SU-DHL-6 (cell line): ENCODE data around the gene DRD3.
A peak's percentile ranks its signal among the peaks of the same experiment; 100 is the strongest.

Experiments
- H2AFZ ChIP-seq: fragments of 200-600 bp; sonication (generic); 2 replicates; pipeline ENCODE4 v1.6.1; 2014; ENCODE audit warnings: low read depth, mild to moderate bottlenecking, moderate library complexity, mixed read lengths, antibody characterized with exemption, low read length; ENCODE audit not compliant: severe bottlenecking
- H3F3A ChIP-seq: fragments of 200-600 bp; shearing (Covaris generic); 2 replicates; pipeline ENCODE4 v1.6.0; 2016; ENCODE audit warnings: antibody characterized with exemption, mild to moderate bottlenecking; ENCODE audit not compliant: insufficient read depth
- H3K27ac ChIP-seq: fragments of 200-600 bp; sonication (generic); 2 replicates; pipeline ENCODE4 v1.5.1; 2016; ENCODE audit warnings: low read depth, mild to moderate bottlenecking, low read length, moderate library complexity, mixed read lengths
- H3K27me3 ChIP-seq: fragments of 200-600 bp; sonication (generic), shearing (Covaris generic); 2 replicates; pipeline ENCODE4 v1.6.0; 2014; ENCODE audit warnings: mild to moderate bottlenecking, low read length
- H3K36me3 ChIP-seq: fragments of 200-600 bp; sonication (generic); 2 replicates; pipeline ENCODE4 v1.6.1; 2014; ENCODE audit warnings: mild to moderate bottlenecking, low read length, mixed read lengths
- H3K4me2 ChIP-seq: fragments of 300-600, 200-600 bp; shearing (Covaris generic), sonication (generic); 2 replicates; pipeline ENCODE4 v1.6.0; 2014; ENCODE audit warnings: low read length, low read depth, mild to moderate bottlenecking; ENCODE audit not compliant: poor library complexity, severe bottlenecking
- H3K4me3 ChIP-seq: fragments of 200-600 bp; sonication (generic); 2 replicates; pipeline ENCODE4 v1.5.1; 2014; ENCODE audit warnings: antibody characterized with exemption, low read length, mild to moderate bottlenecking, mixed read lengths; ENCODE audit not compliant: insufficient read depth, poor library complexity, severe bottlenecking
- H3K79me2 ChIP-seq: fragments of 200-600 bp; sonication (generic); 2 replicates; pipeline ENCODE4 v1.6.1; 2014; ENCODE audit warnings: mild to moderate bottlenecking, low read length, moderate library complexity; ENCODE audit not compliant: insufficient read depth
- H3K9ac ChIP-seq: fragments of 200-600 bp; sonication (generic); 2 replicates; pipeline ENCODE4 v1.7.0; 2014; ENCODE audit warnings: mild to moderate bottlenecking, low read length
- H3K9me2 ChIP-seq: fragments of 200-600 bp; sonication (generic); replicated peaks from 2 replicates; pipeline ENCODE4 v1.6.1; 2014; ENCODE audit warnings: low read length; ENCODE audit not compliant: insufficient read depth
- H3K9me3 ChIP-seq: fragments of 200-600 bp; sonication (generic); 2 replicates; pipeline ENCODE4 v1.6.1; 2014; ENCODE audit warnings: low read length, mixed read lengths; ENCODE audit not compliant: insufficient read depth
- H4K20me1 ChIP-seq: fragments of 200-600 bp; sonication (generic); 2 replicates; pipeline ENCODE4 v1.6.1; 2014; ENCODE audit warnings: low read depth, mild to moderate bottlenecking, antibody characterized with exemption, low read length, moderate library complexity, mixed read lengths
- EZH2phosphoT487 ChIP-seq: fragments of 200-600 bp; sonication (generic), shearing (Covaris generic); conservative IDR thresholded peaks from 2 replicates; pipeline ENCODE4 v1.6.1; 2018; ENCODE audit warnings: mild to moderate bottlenecking, antibody characterized with exemption, low read length, moderate library complexity, mixed read lengths
- TF ChIP-seq, protein P1 (sequence below): fragments of 200-600 bp; sonication (generic); IDR thresholded peaks from one replicate; pipeline ENCODE4 v1.5.1; 2017; ENCODE audit warnings: antibody characterized with exemption, mild to moderate bottlenecking, low read length, moderate library complexity; ENCODE audit not compliant: insufficient read depth, poor library complexity, severe bottlenecking

The DRD3 gene

GRCh38 chr3:114154321-114154821 lies 24.5 kb downstream of the DRD3 start:
- Histone ChIP-seq H3K9ac (no peak overlapping the region), H3K9me2 (no peaks in the 10 kb centered on the region), H3K9me3 (no peaks in the 10 kb centered on the region), H3K36me3 (no peaks in the 10 kb centered on the region), H3K27me3 (no peaks in the 10 kb centered on the region), H3K27ac (no peak overlapping the region), H4K20me1 (no peaks in the 10 kb centered on the region), H3K4me2 (no peak overlapping the region), H3K4me3 (no peak overlapping the region), H3F3A (no peaks in the 10 kb centered on the region), H2AFZ (no peak overlapping the region), H3K79me2 (no peaks in the 10 kb centered on the region)
- TF ChIP-seq, protein P1, sequence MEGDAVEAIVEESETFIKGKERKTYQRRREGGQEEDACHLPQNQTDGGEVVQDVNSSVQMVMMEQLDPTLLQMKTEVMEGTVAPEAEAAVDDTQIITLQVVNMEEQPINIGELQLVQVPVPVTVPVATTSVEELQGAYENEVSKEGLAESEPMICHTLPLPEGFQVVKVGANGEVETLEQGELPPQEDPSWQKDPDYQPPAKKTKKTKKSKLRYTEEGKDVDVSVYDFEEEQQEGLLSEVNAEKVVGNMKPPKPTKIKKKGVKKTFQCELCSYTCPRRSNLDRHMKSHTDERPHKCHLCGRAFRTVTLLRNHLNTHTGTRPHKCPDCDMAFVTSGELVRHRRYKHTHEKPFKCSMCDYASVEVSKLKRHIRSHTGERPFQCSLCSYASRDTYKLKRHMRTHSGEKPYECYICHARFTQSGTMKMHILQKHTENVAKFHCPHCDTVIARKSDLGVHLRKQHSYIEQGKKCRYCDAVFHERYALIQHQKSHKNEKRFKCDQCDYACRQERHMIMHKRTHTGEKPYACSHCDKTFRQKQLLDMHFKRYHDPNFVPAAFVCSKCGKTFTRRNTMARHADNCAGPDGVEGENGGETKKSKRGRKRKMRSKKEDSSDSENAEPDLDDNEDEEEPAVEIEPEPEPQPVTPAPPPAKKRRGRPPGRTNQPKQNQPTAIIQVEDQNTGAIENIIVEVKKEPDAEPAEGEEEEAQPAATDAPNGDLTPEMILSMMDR = no peak
- TF ChIP-seq EZH2phosphoT487 = no peak

DNA sequence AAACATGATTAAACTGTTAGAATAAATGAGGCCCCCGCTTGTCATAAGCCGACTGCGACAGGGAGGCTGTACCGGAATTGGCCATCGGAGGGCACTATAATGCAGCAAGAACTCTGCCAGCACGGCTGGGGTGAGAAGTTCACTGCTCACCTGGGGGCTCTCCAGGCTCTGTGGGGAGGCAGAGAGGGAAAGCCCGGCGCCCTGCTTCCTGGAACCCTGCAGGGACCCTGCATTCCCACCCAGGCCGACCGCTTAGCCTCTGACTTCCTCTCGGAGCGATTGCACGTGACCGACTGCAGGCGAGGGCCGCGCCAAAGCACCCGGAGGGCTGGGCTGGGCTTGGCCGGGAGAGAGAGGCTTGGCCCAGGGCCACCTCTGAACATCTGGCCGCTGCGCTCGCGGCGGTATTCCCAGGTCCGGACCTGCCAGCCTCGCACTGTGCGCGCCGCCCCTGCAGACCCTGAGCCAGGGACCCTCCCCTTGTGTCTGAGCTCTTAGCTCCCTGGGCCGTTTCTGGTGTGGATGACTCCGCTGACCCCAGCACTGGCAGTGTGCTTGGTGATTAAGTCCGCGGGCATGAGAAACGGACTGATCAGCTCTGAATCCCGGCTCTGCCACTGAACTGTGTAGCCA lies 26.2 kb downstream of the DRD3 start:
- Histone ChIP-seq H3K4me3 (peak overlapping the region; percentile 25), H3K36me3 (no peaks in the 10 kb centered on the region), H3K27me3 (no peaks in the 10 kb centered on the region), H3K9ac (peak overlapping the region; percentile 48), H3F3A (no peaks in the 10 kb centered on the region), H3K79me2 (no peaks in the 10 kb centered on the region), H3K9me2 (no peaks in the 10 kb centered on the region), H3K9me3 (no peaks in the 10 kb centered on the region), H4K20me1 (no peaks in the 10 kb centered on the region), H3K27ac (no peak overlapping the region), H2AFZ (peak overlapping the region; percentile 71), H3K4me2 (peak overlapping the region; percentile 59)
- no peak for TF ChIP-seq EZH2phosphoT487
- TF ChIP-seq, protein P1 = peak; percentile 93

DNA sequence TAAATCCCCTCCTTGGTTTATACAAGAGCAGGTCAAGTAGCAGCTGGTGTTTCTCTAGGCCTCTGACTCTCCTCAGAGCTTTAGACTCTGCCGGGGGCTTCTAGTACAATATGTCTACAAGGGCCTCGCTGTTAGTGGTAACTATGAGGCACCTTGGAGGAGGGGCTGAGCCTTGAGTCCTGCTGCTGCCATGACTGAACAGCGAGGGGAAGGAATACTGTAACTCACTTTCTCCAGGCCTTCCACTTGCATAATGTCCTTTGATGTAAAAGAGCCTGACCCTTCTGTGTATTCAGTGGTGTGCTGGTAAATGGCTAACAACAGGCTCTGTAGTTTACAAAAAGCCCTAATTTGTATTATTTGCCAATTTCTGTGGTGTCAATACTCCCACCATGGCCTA lies 27.8 kb downstream of the DRD3 start:
- TF ChIP-seq, protein P1 = no peak
- TF ChIP-seq EZH2phosphoT487 = no peak
- H3K9me3 ChIP-seq = no peaks in the 10 kb centered on the region
- H3K9ac ChIP-seq = no peak overlapping the region
- no peak overlapping the region for H3K4me3 ChIP-seq
- no peaks in the 10 kb centered on the region for H3K27me3 ChIP-seq
- no peaks in the 10 kb centered on the region for H3F3A ChIP-seq
- H2AFZ ChIP-seq = no peak overlapping the region
- H3K79me2 ChIP-seq = no peaks in the 10 kb centered on the region
- H3K4me2 ChIP-seq = no peak overlapping the region
- no peaks in the 10 kb centered on the region for H4K20me1 ChIP-seq
- H3K9me2 ChIP-seq = no peaks in the 10 kb centered on the region
- H3K36me3 ChIP-seq = no peaks in the 10 kb centered on the region
- H3K27ac ChIP-seq = no peak overlapping the region
